Activated T-cell treated with anti-CD3 and anti-CD28 coated beads, Interleukin-2, amount 50 U/mL, for 72 hours (primary cell): Measurements from ENCODE around the gene PPP1R13L. TPM values are rescaled to one million over a fixed set of nuclear protein-coding genes. Genes with fewer than 3 reads are reported as not detected.

Experiments used
- ATAC-seq, 2 donors: fragments of 150-1000 bp; cut with Tn5 transposase; replicated peaks in 1 of 2; 2 replicates each; pipeline ENCODE4 v1.10.0; 2021; ENCODE audit warnings: moderate library complexity in 2 of 2, mild to moderate bottlenecking in 1 of 2
- DNase-seq, 2 donors: peaks; one replicate each; pipeline ENCODE4 v3.0.0; 2021 to 2022; ENCODE audit warnings: mixed read lengths in 1 of 2
- H3K27ac Mint-ChIP-seq: one replicate; pipeline ENCODE4 v1.8.0; 2022; ENCODE audit warnings: mild to moderate bottlenecking, moderate library complexity, mixed read lengths
- H3K27me3 Mint-ChIP-seq: one replicate; pipeline ENCODE4 v1.8.0; 2022; ENCODE audit warnings: low read depth, mixed read lengths
- H3K36me3 Mint-ChIP-seq, 2 donors: one replicate each; pipeline ENCODE4 v1.8.0; 2022; ENCODE audit warnings: mixed read lengths in 2 of 2, mild to moderate bottlenecking in 1 of 2; ENCODE audit not compliant: insufficient read depth in 2 of 2
- H3K4me1 Mint-ChIP-seq: one replicate; pipeline ENCODE4 v1.8.0; 2022; ENCODE audit warnings: low read depth, mixed read lengths
- H3K4me3 Mint-ChIP-seq, 2 donors: one replicate each; pipeline ENCODE4 v1.8.0; 2022; ENCODE audit warnings: mild to moderate bottlenecking in 2 of 2, mixed read lengths in 2 of 2, moderate library complexity in 2 of 2
- H3K9me3 Mint-ChIP-seq, 2 donors: one replicate each; pipeline ENCODE4 v1.8.0; 2022; ENCODE audit warnings: mixed read lengths in 2 of 2
- total RNA-seq, 2 donors: library from RNA; stranded (reverse); gene quantifications; one replicate each; pipeline ENCODE4 v1.2.3, GENCODE V29; 2022

PPP1R13L gene
- total RNA-seq, 2 donors from 2014 or later: 22.7 to 32.0 TPM

DNA sequence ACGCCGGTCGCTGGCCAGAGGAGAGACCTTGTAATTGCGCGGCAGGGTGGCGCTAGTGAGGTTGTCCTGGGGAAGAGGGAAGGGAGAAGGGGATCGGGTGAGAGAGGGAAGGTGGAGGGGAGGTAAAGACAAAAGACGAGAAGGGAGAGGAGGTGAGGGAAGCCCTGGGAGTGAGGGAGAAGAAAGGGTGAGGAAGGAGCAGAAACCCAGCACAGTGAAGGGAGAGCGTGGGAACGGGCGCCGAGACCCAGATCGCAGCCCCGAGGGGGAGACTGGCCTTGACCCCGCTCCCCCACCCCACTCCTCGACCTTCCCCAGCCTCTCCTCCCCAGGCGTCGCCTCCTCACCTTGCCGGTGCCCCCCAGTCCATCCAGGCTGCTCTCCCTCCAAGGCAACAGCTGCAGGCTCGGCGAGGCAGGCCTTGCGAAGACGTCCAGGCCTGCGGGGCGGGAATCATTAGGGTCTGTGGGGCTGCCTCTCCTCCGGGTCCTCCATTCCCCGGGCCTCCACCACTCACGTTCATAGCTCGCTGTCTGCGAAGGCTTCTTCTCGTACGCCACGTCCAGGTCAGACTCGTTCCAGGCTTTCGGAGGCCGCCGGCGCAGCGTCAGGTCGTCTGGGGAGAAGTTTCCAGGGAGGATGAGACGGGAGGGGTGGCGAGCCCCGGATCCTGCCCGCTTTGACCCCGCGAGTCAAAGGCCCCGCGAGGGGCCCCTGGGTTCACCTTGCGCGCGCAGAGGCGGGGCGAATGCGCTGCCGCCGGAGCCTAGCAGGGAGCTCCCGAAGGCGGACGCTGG is 8.8 kb downstream of the PPP1R13L start:
- H3K27me3 Mint-ChIP-seq: peaks cover 24% of the 10 kb centered on the region
- peaks cover 13% of the 10 kb centered on the region for H3K4me1 Mint-ChIP-seq
- no peak overlapping the region for H3K27ac Mint-ChIP-seq

DNA sequence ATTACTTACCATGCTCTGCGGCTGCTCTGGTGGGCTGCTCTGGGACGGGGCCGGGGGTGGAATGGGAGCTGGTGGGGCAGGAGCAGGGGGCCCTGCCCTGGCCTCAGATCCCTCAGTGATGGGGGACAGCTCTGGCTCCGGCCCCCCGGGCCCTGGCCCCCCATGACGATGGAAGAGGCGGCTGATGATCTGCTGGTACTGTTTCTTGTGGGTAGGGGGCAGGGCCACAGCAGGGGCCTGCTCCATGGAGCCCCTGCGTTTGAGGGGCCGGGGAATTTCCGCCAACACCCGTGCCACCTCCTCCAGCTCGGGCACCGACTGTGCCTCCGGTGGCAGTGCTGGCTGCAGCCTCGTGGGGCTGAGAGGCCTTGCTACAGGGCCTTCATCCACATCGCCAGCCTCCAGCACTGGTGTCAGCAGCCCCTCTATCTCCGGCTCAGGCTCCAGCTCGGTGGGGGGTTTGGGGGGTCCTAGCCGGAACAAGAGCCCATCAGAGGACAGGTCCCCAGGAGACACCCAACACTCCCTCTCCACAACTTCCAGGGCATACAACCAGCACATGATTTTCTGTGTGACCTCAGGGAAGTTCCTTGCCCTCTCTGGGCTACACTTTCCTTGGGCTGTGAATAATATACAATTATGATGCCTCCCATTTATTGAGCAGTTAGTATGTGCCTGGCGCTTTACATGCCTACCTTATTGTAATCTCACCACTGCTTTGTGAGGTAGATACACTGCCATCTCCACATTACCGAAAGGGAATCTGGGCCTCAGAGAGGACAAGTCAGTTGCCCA is 12.8 kb downstream of the PPP1R13L start:
- no peak overlapping the region for H3K4me3 Mint-ChIP-seq
- no peak overlapping the region for H3K27ac Mint-ChIP-seq
- H3K36me3 Mint-ChIP-seq: no peaks in the 10 kb centered on the region
- peaks cover 6% of the 10 kb centered on the region for H3K4me1 Mint-ChIP-seq
- no peak for DNase-seq
- H3K27me3 Mint-ChIP-seq: peaks cover 18% of the 10 kb centered on the region
- H3K9me3 Mint-ChIP-seq: no peaks in the 10 kb centered on the region
- ATAC-seq: no peak

More for the DNA sequence above, 8.8 kb downstream of the PPP1R13L start:
- Mint-ChIP-seq H3K4me3 (no peak overlapping the region), H3K36me3 (no peaks in the 10 kb centered on the region), H3K9me3 (no peaks in the 10 kb centered on the region)
- ATAC-seq (peak in 1 of 2 donors; percentile 23), DNase-seq (no peak)

DNA sequence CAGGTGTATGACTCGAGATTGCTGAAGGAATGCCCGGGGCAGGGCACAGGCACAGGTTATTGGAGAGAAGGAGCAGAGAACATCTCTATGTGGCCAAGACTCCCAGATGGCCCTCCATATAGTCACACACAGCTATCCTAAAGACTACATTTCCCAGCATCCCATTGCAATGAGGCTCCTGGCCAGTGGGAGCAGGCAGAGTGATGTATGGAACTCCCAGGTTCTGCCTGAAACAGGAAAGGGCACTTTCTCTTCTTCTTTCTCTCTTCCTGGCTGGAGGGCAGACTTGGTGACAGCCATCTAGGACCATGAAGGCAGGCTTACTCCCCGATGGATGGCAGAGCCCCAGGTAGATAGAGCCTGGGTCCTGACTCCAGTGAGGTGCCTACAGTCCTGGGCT is 13.5 kb downstream of the PPP1R13L start:
- ATAC-seq (no peak), DNase-seq (no peak)
- Mint-ChIP-seq H3K27me3 (peaks cover 21% of the 10 kb centered on the region), H3K4me1 (peaks cover 6% of the 10 kb centered on the region), H3K27ac (no peak overlapping the region), H3K4me3 (no peak overlapping the region), H3K9me3 (no peaks in the 10 kb centered on the region), H3K36me3 (no peaks in the 10 kb centered on the region)

DNA sequence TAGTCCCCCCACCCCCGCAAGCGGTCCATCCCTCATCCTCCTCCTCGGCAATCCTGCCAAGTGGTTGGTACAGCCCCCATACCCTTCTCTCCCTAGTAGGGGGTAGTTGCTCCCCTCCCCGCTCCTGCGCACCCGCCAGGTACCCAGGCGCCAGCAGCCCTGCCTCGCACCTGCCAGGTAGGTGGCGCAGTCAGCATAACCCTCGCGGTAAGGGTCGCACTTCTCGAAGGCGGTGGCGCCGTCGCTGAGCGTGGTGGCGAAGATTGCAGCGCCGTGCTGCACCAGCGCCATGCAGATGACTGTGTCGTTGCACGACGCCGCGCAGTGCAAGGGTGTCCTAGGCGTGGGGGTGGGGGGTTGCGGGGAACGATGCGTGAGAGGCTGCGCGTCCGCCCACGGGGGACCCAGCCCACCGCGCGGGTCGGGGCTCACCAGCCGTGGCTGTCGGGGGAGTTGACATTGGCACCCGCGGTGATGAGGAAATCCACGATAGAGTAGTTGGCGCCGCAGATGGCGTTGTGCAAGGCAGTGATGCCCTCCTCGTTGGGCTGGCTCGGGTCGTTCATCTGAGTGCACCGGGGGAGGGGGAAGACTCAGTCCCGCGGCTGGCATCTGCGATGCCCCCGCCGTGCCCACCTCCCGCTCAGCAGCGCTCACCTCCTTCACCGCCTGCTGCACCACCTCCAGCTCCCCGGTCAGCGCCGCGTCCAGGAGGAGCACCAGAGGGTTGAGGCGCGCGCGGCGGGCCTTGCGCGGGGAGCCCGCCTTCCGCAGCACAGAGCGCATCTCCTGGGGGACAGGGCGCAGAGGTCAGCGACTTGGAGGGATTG is 19.3 kb downstream of the PPP1R13L start:
- Mint-ChIP-seq H3K9me3 (no peaks in the 10 kb centered on the region), H3K36me3 (no peaks in the 10 kb centered on the region), H3K4me1 (no peaks in the 10 kb centered on the region), H3K4me3 (no peak overlapping the region), H3K27me3 (peaks cover 33% of the 10 kb centered on the region), H3K27ac (no peak overlapping the region)
- ATAC-seq (peak in 1 of 2 donors; percentile 30), DNase-seq (no peak)

GRCh38 chr19:45382426-45382825 is 22.4 kb downstream of the PPP1R13L start:
- ATAC-seq: no peak
- H3K27ac Mint-ChIP-seq: no peak overlapping the region
- no peak overlapping the region for H3K4me3 Mint-ChIP-seq

GRCh38 chr19:45380107-45380506 is 24.8 kb downstream of the PPP1R13L start:
- no peak for DNase-seq
- Mint-ChIP-seq H3K27ac (no peak overlapping the region), H3K27me3 (peaks cover 5% of the 10 kb centered on the region), H3K4me3 (peak overlapping the region in 1 of 2 donors; percentile 6), H3K36me3 (no peaks in the 10 kb centered on the region), H3K4me1 (peaks cover 33% of the 10 kb centered on the region), H3K9me3 (no peaks in the 10 kb centered on the region)
- no peak for ATAC-seq

More at GRCh38 chr19:45382426-45382825, 22.4 kb downstream of the PPP1R13L start:
- Mint-ChIP-seq H3K27me3 (peaks cover 26% of the 10 kb centered on the region), H3K9me3 (no peaks in the 10 kb centered on the region), H3K36me3 (no peaks in the 10 kb centered on the region), H3K4me1 (peaks cover 22% of the 10 kb centered on the region)
- DNase-seq: no peak

DNA sequence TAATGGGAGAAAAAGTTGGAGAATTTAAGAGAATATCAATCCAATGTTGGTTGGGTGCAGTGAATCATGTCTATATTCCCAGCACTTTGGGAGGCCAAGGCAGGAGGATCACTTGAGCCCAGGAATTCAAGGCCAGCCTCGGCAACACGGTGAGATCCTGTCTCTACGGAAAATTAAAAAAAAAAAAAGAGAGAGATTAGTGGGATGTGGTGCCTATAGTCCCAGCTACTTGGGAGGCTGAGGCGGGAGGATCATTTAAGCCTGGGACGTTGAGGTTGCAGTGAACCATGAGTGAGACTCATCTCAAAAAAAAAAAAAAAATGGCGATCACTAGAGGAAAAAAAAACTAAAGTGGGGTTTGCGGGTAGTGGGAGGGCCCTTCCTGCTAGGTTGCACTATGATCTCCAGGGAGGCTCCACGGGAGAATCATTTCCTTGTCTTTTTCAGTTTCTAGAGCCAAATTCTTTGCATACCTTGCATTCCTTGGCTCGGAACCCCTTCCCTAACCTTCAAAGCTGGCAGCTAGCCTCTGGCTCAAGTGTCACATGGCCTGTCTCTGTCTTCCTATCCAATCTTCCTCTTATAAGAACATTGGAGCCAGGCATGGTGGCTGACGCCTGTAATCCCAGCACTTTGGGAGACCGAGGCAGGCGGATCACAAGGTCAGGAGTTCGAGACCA is 28.7 kb downstream of the PPP1R13L start:
- Mint-ChIP-seq H3K27me3 (no peaks in the 10 kb centered on the region), H3K9me3 (no peaks in the 10 kb centered on the region), H3K4me1 (peaks cover 33% of the 10 kb centered on the region), H3K4me3 (peak overlapping the region in 1 of 2 donors; percentile 41), H3K27ac (no peak overlapping the region), H3K36me3 (no peaks in the 10 kb centered on the region)
- DNase-seq: no peak
- ATAC-seq: no peak

- H3K4me3 Mint-ChIP-seq: peak within 1 kb of the TSS; percentile 91 to 96
- H3K27me3 Mint-ChIP-seq: no peaks in the 10 kb centered on the region
- ATAC-seq (peak; percentile 99), DNase-seq (peak; percentile 100)
- no peaks in the 10 kb centered on the region for H3K9me3 Mint-ChIP-seq
- peak within 1 kb of the TSS; percentile 96 for H3K27ac Mint-ChIP-seq
- no peaks in the 10 kb centered on the region for H3K36me3 Mint-ChIP-seq
- peaks cover 26% of the 10 kb centered on the region for H3K4me1 Mint-ChIP-seq
Measured at GRCh38 chr19:45370410-45371204, 34.3 kb downstream of the PPP1R13L start, which contains the start of gene ERCC2. ERCC2 (minus strand) TSS chr19:45370573; CDS start chr19:45370540, 33 bp downstream.

DNA sequence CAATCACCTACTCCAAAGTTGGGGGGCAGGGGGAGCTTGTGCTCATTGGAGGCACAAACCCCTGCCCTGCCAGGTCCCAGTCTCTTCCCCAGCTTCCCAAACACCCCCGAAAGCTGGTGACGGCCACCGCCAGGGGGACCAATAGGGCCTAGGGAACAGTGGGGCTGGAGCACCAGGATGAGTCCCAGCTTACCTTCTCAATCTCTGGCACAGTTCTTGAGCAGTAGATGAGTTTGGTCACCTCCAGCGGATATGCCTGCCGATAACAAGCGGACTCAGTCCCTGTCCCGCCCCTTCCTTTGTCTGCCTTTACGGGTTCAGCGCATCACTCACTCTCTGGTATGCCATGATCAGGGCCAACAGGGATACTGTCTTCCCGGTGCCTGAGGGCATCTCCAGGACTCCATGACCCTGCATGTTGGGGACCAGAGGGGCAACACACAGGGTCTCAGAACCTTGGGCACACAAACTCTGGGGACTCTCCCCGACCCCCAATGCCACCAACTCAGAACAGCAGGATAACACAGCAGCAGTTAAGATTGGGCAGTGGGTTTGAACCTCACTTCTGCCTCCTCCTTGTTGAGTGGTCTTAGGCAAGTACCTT is 36.0 kb downstream of the PPP1R13L start:
- no peak for ATAC-seq
- DNase-seq: no peak
- H3K9me3 Mint-ChIP-seq: no peaks in the 10 kb centered on the region
- peaks cover 26% of the 10 kb centered on the region for H3K4me1 Mint-ChIP-seq
- peak overlapping the region; percentile 12 to 42 for H3K4me3 Mint-ChIP-seq
- no peaks in the 10 kb centered on the region for H3K36me3 Mint-ChIP-seq
- H3K27ac Mint-ChIP-seq: no peak overlapping the region
- H3K27me3 Mint-ChIP-seq: no peaks in the 10 kb centered on the region

DNA sequence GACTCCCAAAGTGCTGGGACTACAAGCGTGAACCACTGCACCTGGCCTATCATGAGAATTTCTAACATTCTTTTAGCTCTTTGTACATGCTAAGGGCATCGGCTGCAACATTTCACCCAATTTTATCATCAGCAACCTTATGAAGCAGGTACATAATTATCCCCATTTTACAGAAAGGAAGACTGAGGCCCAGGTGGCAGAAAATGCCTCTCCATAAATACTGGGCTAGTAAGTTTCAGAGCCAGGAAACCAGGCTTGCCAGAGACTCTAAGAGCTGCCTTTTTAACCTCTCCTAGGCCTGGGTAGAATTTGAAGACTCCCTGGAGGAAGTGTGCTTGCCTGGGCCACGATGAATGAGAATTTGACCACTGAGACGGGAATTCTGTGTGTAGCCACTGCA is 36.7 kb downstream of the PPP1R13L start:
- H3K4me3 Mint-ChIP-seq: peak overlapping the region in 1 of 2 donors; percentile 39
- no peaks in the 10 kb centered on the region for H3K36me3 Mint-ChIP-seq
- no peak for DNase-seq
- ATAC-seq: no peak
- no peaks in the 10 kb centered on the region for H3K9me3 Mint-ChIP-seq
- H3K4me1 Mint-ChIP-seq: peaks cover 26% of the 10 kb centered on the region
- H3K27me3 Mint-ChIP-seq: no peaks in the 10 kb centered on the region
- no peak overlapping the region for H3K27ac Mint-ChIP-seq

GRCh38 chr19:45364696-45365095 is 40.2 kb downstream of the PPP1R13L start:
- no peak overlapping the region for H3K27ac Mint-ChIP-seq
- H3K9me3 Mint-ChIP-seq: no peaks in the 10 kb centered on the region
- H3K36me3 Mint-ChIP-seq: peaks cover 0 to 3% of the 10 kb centered on the region in 2 donors
- DNase-seq: no peak
- ATAC-seq: no peak
- peaks cover 16% of the 10 kb centered on the region for H3K4me1 Mint-ChIP-seq
- H3K27me3 Mint-ChIP-seq: no peaks in the 10 kb centered on the region
- no peak overlapping the region for H3K4me3 Mint-ChIP-seq
